Thoracic aorta (tissue), 2 donors: ENCODE data around the gene TOMM40L. TPM values are rescaled to one million over a fixed set of nuclear protein-coding genes. Genes with fewer than 3 reads are reported as not detected.

Experiments
- ATAC-seq: fragments of 150-250 bp; one replicate; pipeline ENCODE4 v1.8.0; 2017; ENCODE audit warnings: low read depth; ENCODE audit not compliant: insufficient number of reproducible peaks, low FRiP score
- DNase-seq: peaks from one replicate; pipeline ENCODE4 v3.0.0-alpha.2; 2020; ENCODE audit warnings: low spot score
- H3K27ac ChIP-seq, 2 donors: fragments of 200-600 bp; sonication (generic); 1 replicate in 1 of 2; 2 replicates in 1 of 2; pipeline ENCODE4 v1.5.1; 2016; ENCODE audit warnings: mild to moderate bottlenecking in 2 of 2, moderate library complexity in 2 of 2
- H3K27me3 ChIP-seq: fragments of 200-600 bp; sonication (generic); replicated peaks from 2 replicates; pipeline ENCODE4 v1.6.0; 2016; ENCODE audit warnings: mild to moderate bottlenecking; ENCODE audit not compliant: insufficient read depth
- H3K36me3 ChIP-seq: fragments of 200-600 bp; sonication (generic); one replicate; pipeline ENCODE4 v1.5.1; 2016
- H3K4me1 ChIP-seq, 2 donors: fragments of 200-600 bp; sonication (generic); 1 replicate in 1 of 2; 2 replicates in 1 of 2; pipeline versions ENCODE4 v1.5.1 to v1.6.0; 2016; ENCODE audit warnings: low read depth in 2 of 2, mild to moderate bottlenecking in 1 of 2; ENCODE audit not compliant: control insufficient read depth in 1 of 2
- H3K4me3 ChIP-seq: fragments of 200-600 bp; sonication (generic); 2 replicates; pipeline ENCODE4 v1.5.1; 2016; ENCODE audit warnings: mild to moderate bottlenecking
- H3K9me3 ChIP-seq: fragments of 200-600 bp; sonication (generic); 2 replicates; pipeline ENCODE4 v1.5.1; 2016
- total RNA-seq, 2 donors: library from RNA; depleted of rRNA; stranded (reverse); fragments of >200 nt; gene quantifications; one replicate each; pipeline versions ENCODE4 v1.1.0 to v1.2.3, GENCODE V29; 2016
- TF ChIP-seq, protein P1 (sequence below): fragments of 200-600 bp; sonication (generic); IDR thresholded peaks from one replicate; pipeline ENCODE4 v1.5.1; 2019; ENCODE audit warnings: antibody characterized with exemption

TOMM40L gene
- total RNA-seq, 2 donors from 2014 or later = 12.8 to 13.4 TPM

DNA sequence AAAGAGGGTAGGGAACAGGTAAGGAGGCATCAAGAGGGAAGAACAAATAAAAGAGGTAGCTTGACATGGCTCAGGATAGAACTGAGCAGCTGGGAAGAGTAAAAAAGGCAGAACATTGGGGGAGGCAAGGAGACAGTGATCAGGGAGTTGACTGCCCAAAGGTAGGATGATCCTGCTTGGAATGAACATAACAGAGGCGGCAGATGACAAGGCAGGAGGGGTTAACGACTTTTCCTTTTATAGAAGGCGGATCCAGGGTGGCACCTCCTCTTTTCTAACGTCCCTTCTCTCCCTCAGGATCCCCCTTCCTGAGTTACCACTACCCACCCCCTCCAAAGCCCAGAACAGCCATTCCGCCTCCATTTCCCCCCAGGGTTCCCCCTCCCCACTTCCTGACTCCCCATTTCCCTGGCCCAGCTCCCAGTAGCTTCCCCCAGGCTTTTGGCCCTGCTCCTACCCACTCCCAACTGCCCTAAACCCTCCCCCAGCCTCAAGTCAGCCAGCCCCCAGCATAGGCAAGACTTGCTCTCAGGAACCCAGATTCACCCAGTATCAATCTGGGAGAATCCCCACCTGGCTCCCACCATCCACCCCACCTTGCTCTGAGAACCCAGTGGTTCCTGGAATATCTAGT lies 26.2 kb upstream of the TOMM40L start:
- no peak overlapping the region for H3K4me3 ChIP-seq
- no peak for ATAC-seq

DNA sequence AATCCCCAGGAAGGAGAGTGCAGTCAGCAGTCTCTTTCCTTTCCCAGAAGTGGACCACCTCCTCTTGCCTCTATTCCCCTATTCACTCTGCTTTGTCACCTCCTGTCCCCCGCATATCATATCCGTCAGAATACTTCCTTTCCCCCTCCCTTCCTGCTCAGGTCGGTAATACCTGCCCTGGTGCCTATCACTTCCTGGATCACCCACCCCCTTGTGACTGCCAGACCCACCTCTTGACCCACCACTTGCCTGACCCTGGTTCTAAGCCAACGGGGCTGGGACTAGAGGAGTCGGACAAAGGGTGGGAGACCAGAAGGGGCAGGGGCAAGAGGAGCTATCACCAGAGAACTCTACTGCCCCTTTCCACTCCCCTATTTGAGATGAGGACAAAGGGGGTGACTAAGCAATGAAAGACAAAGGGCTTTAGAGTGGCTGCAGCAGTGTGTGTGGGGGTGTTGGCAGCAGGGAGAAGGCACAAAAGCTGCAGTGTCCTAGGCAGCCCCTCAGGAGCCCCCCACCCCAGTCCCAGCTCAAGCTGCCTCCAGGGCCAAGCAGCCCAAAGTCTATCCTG lies 25.4 kb upstream of the TOMM40L start:
- peaks cover 13 to 35% of the 10 kb centered on the region in 2 donors for H3K4me1 ChIP-seq
- H3K27ac ChIP-seq = peak overlapping the region; percentile 94 to 99
- DNase-seq (no peak), ATAC-seq (no peak)
- no peaks in the 10 kb centered on the region for H3K9me3 ChIP-seq
- no peaks in the 10 kb centered on the region for H3K36me3 ChIP-seq
- TF ChIP-seq, protein P1, sequence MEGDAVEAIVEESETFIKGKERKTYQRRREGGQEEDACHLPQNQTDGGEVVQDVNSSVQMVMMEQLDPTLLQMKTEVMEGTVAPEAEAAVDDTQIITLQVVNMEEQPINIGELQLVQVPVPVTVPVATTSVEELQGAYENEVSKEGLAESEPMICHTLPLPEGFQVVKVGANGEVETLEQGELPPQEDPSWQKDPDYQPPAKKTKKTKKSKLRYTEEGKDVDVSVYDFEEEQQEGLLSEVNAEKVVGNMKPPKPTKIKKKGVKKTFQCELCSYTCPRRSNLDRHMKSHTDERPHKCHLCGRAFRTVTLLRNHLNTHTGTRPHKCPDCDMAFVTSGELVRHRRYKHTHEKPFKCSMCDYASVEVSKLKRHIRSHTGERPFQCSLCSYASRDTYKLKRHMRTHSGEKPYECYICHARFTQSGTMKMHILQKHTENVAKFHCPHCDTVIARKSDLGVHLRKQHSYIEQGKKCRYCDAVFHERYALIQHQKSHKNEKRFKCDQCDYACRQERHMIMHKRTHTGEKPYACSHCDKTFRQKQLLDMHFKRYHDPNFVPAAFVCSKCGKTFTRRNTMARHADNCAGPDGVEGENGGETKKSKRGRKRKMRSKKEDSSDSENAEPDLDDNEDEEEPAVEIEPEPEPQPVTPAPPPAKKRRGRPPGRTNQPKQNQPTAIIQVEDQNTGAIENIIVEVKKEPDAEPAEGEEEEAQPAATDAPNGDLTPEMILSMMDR = no peak
- no peak overlapping the region for H3K4me3 ChIP-seq
- H3K27me3 ChIP-seq = no peaks in the 10 kb centered on the region

More for the DNA sequence above, 26.2 kb upstream of the TOMM40L start:
- Histone ChIP-seq H3K36me3 (no peaks in the 10 kb centered on the region), H3K27ac (peak overlapping the region; percentile 94 to 99), H3K4me1 (peaks cover 10 to 35% of the 10 kb centered on the region in 2 donors), H3K9me3 (no peaks in the 10 kb centered on the region), H3K27me3 (no peaks in the 10 kb centered on the region)
- DNase-seq = no peak
- TF ChIP-seq, protein P1 = no peak

DNA sequence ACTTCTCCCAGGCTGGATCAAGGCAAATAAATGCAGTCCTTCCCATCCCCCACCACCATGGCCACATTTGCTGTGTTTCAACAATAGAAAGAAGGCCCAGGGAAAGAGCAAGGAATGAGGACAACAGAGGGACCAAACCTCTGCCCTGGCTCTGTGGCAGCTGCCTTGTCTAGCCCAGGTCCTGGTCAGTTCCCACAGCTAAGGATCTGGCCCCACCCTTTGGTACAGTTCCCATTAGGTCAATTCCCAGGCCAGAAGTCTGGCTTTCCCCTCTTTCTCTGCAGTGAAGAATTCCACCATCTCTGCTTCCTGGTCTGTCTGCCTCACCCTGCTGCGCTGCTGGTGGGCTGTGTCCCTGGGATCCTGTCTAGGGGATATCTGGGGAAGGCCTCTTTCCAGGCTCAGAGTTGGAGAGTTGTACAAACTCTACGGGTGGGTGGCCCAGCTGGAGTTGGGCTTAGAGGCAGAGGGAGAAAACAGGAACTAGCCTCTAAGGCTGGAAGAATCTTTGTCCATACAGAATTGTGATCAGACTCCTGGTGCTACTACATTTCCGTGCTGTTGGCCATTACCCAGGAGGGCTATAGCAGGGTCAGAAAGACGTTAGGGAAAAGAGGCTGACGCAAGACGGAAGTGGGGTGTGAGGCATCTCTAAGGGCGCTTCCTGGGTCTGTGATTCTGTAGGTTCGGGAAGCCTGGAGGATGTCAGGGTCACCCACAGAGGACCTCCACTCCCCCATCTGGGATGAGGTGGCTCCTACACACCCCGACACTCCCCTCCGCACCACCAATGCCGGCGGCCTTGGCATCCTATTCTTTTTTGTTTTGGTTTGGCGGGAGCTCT lies 24.6 kb upstream of the TOMM40L start:
- Histone ChIP-seq H3K27me3 (no peaks in the 10 kb centered on the region), H3K27ac (peak overlapping the region; percentile 94 to 99), H3K4me3 (peak overlapping the region; percentile 86), H3K4me1 (peaks cover 13 to 35% of the 10 kb centered on the region in 2 donors), H3K36me3 (peaks cover under 1% of the 10 kb centered on the region), H3K9me3 (no peaks in the 10 kb centered on the region)
- no peak for ATAC-seq
- TF ChIP-seq, protein P1 = no peak
- DNase-seq = no peak

DNA sequence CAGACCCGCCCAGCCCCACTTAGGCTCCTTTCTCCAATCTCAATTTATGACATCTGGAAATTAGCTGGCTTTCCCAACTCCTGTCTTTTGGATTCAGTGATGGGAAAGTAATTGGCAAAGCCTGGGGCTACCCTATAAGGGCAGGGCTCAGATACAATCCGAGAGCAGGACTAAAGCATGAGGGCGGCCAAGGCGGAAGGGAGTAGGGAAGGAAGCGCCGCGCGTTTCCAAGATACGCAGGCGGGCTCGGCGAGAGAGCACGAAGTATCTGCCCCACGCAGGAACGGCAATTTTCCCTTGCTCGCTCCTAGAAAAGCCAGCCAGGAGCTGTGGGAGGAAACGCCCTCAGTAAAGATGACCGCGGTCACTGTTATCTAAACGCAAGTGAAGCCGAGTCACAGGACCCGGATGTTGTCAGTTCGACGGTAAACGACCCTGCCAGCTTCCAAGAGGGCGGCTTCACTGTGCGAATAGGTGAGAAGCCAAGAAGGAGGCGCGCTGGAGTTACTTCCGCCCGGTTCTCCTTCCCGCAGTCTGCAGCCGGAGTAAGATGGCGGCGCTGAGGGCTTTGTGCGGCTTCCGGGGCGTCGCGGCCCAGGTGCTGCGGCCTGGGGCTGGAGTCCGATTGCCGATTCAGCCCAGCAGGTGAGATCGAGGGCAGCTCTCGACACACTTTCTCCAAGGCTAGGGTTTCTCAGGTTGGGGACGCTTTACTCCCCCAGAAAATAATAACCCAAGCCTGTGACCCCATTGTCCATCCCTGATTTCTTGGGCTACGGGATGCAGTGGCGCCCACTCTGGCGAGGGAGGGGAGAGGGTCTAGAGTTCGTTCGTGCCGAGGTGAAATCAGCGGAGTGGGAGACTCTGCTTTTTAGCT lies 23.8 kb upstream of the TOMM40L start, which contains the start of gene NDUFS2:
NDUFS2 (plus strand) TSS at position 532 of the 877 bp plus-strand sequence; CDS start at position 551, 19 bp downstream.
- peak within 1 kb of the TSS; percentile 86 for H3K4me3 ChIP-seq
- H3K27me3 ChIP-seq = no peaks in the 10 kb centered on the region
- TF ChIP-seq, protein P1 = no peak
- H3K27ac ChIP-seq = peak within 1 kb of the TSS; percentile 94 to 99
- ATAC-seq (peak; percentile 94), DNase-seq (peak; percentile 95)
- peaks cover 7% of the 10 kb centered on the region for H3K36me3 ChIP-seq
- peaks cover 13 to 41% of the 10 kb centered on the region in 2 donors for H3K4me1 ChIP-seq
- no peaks in the 10 kb centered on the region for H3K9me3 ChIP-seq
